ENCODE results near the gene CNOT10. TPM values are rescaled to one million over a fixed set of nuclear protein-coding genes. Genes with fewer than 3 reads are reported as not detected.
A peak's percentile ranks its signal among the peaks of the same experiment; 100 is the strongest.
"Not testable (repeated sequence)": the region's sequence is repeated elsewhere in the genome, so short reads cannot be mapped to it uniquely, and the experiment has no call there.

CNOT10 gene
- total RNA-seq, 1 donor from 2014 or later: 74.4 TPM

- DNase-seq; H3K4me1 Mint-ChIP-seq; H3K27ac Mint-ChIP-seq; H3K36me3 Mint-ChIP-seq (ENCODE audit: low read depth); H3K9me3 Mint-ChIP-seq; intact Hi-C loops (cut with micrococcal nuclease); H3K4me3 Mint-ChIP-seq: not testable (repeated sequence)
- H3K27me3 Mint-ChIP-seq: peaks cover 12% of the 10 kb centered on the region
These were observed 111.5 kb downstream of the CNOT10 start for GRCh38 chr3:32796384-32796950.

- Mint-ChIP-seq H3K4me1 (no peaks in the 10 kb centered on the region), H3K27me3 (peaks cover 16% of the 10 kb centered on the region), H3K36me3 (ENCODE audit: low read depth) (no peaks in the 10 kb centered on the region), H3K4me3 (no peak overlapping the region), H3K9me3 (no peaks in the 10 kb centered on the region), H3K27ac (no peak overlapping the region)
- intact Hi-C loops (cut with micrococcal nuclease): no loop called here
- no peak for DNase-seq
These were observed 112.8 kb downstream of the CNOT10 start for GRCh38 chr3:32797776-32798175.

- H3K4me1 Mint-ChIP-seq; DNase-seq; H3K4me3 Mint-ChIP-seq; H3K27ac Mint-ChIP-seq; intact Hi-C loops (cut with micrococcal nuclease); H3K9me3 Mint-ChIP-seq; H3K36me3 Mint-ChIP-seq (ENCODE audit: low read depth): not testable (repeated sequence)
- H3K27me3 Mint-ChIP-seq: peaks cover 14% of the 10 kb centered on the region
These were observed 116.5 kb downstream of the CNOT10 start for GRCh38 chr3:32801440-32801839.

GRCh38 chr3:32813180-32813579 is 128.2 kb downstream of the CNOT10 start:
- H3K9me3 Mint-ChIP-seq: no peaks in the 10 kb centered on the region
- peaks cover 9% of the 10 kb centered on the region for H3K4me1 Mint-ChIP-seq
- H3K27me3 Mint-ChIP-seq: peaks cover 45% of the 10 kb centered on the region
- H3K36me3 Mint-ChIP-seq (ENCODE audit: low read depth): peaks cover 2% of the 10 kb centered on the region
- intact Hi-C loops (cut with micrococcal nuclease): no loop called here
- no peak overlapping the region for H3K27ac Mint-ChIP-seq
- no peak for DNase-seq
- no peak overlapping the region for H3K4me3 Mint-ChIP-seq

- Mint-ChIP-seq H3K27me3 (peaks cover 53% of the 10 kb centered on the region), H3K4me1 (peaks cover 14% of the 10 kb centered on the region), H3K4me3 (no peak overlapping the region), H3K36me3 (ENCODE audit: low read depth) (peaks cover 5% of the 10 kb centered on the region), H3K27ac (no peak overlapping the region), H3K9me3 (no peaks in the 10 kb centered on the region)
- DNase-seq: no peak
- intact Hi-C loops (cut with micrococcal nuclease): no loop called here
These were observed 129.4 kb downstream of the CNOT10 start for GRCh38 chr3:32814361-32814760.

- Mint-ChIP-seq H3K9me3 (no peaks in the 10 kb centered on the region), H3K27ac (no peak overlapping the region), H3K36me3 (ENCODE audit: low read depth) (peaks cover 5% of the 10 kb centered on the region), H3K27me3 (peaks cover 65% of the 10 kb centered on the region), H3K4me1 (peaks cover 14% of the 10 kb centered on the region), H3K4me3 (peak overlapping the region; percentile 84)
- DNase-seq: no peak
- intact Hi-C loops (cut with micrococcal nuclease): loop anchor here (5.0 kb wide), 1 partner anchor 66 kb away; no protein-coding TSS in a partner anchor
These were observed 131.0 kb downstream of the CNOT10 start for GRCh38 chr3:32815841-32816438.

- DNase-seq: peak; percentile 75
- no peaks in the 10 kb centered on the region for H3K9me3 Mint-ChIP-seq
- peaks cover 14% of the 10 kb centered on the region for H3K4me1 Mint-ChIP-seq
- peaks cover 5% of the 10 kb centered on the region for H3K36me3 Mint-ChIP-seq (ENCODE audit: low read depth)
- peaks cover 67% of the 10 kb centered on the region for H3K27me3 Mint-ChIP-seq
- peak overlapping the region; percentile 60 for H3K27ac Mint-ChIP-seq
- intact Hi-C loops (cut with micrococcal nuclease): loop anchor here (5.0 kb wide), 1 partner anchor 66 kb away; no protein-coding TSS in a partner anchor
- H3K4me3 Mint-ChIP-seq: peak overlapping the region; percentile 84
These were observed 131.7 kb downstream of the CNOT10 start for GRCh38 chr3:32816439-32817256.

- Mint-ChIP-seq H3K27ac (no peak overlapping the region), H3K9me3 (no peaks in the 10 kb centered on the region), H3K27me3 (peaks cover 69% of the 10 kb centered on the region), H3K36me3 (ENCODE audit: low read depth) (peaks cover 5% of the 10 kb centered on the region), H3K4me1 (peaks cover 14% of the 10 kb centered on the region), H3K4me3 (peak overlapping the region; percentile 84)
- intact Hi-C loops (cut with micrococcal nuclease): loop anchor here (5.0 kb wide), 1 partner anchor 65 kb away; no protein-coding TSS in a partner anchor
- no peak for DNase-seq
These were observed 132.2 kb downstream of the CNOT10 start for GRCh38 chr3:32817257-32817557.

- intact Hi-C loops (cut with micrococcal nuclease): loop anchor here (1.0 to 5.0 kb wide), 2 partner anchors 36 to 65 kb away; no protein-coding TSS in a partner anchor
- Mint-ChIP-seq H3K36me3 (ENCODE audit: low read depth) (peaks cover 5% of the 10 kb centered on the region), H3K4me3 (peak within 1 kb of the TSS; percentile 84), H3K27me3 (peaks cover 69% of the 10 kb centered on the region), H3K9me3 (no peaks in the 10 kb centered on the region), H3K4me1 (peaks cover 14% of the 10 kb centered on the region), H3K27ac (peak within 1 kb of the TSS; percentile 88)
- DNase-seq: peak; percentile 64
These were observed 132.7 kb downstream of the CNOT10 start, which contains the start of gene TRIM71 for GRCh38 chr3:32817558-32818228. Gene TRIM71 (plus strand): TSS chr3:32817997. CDS start chr3:32818081, 84 bp downstream.

GRCh38 chr3:32818229-32818969 is 133.4 kb downstream of the CNOT10 start:
- H3K4me3 Mint-ChIP-seq: peak overlapping the region; percentile 61
- H3K27me3 Mint-ChIP-seq: peaks cover 67% of the 10 kb centered on the region
- peaks cover 14% of the 10 kb centered on the region for H3K4me1 Mint-ChIP-seq
- H3K27ac Mint-ChIP-seq: peak overlapping the region; percentile 41
- DNase-seq: peak; percentile 60
- intact Hi-C loops (cut with micrococcal nuclease): loop anchor here (1.0 to 5.0 kb wide), 2 partner anchors 37 to 64 kb away; no protein-coding TSS in a partner anchor
- no peaks in the 10 kb centered on the region for H3K9me3 Mint-ChIP-seq
- H3K36me3 Mint-ChIP-seq (ENCODE audit: low read depth): peaks cover 5% of the 10 kb centered on the region

GRCh38 chr3:32818970-32819511 is 134.1 kb downstream of the CNOT10 start:
- H3K27me3 Mint-ChIP-seq: peaks cover 66% of the 10 kb centered on the region
- H3K9me3 Mint-ChIP-seq: no peaks in the 10 kb centered on the region
- peaks cover 5% of the 10 kb centered on the region for H3K36me3 Mint-ChIP-seq (ENCODE audit: low read depth)
- H3K4me3 Mint-ChIP-seq: peak overlapping the region; percentile 61
- H3K27ac Mint-ChIP-seq: peak overlapping the region; percentile 41
- peaks cover 14% of the 10 kb centered on the region for H3K4me1 Mint-ChIP-seq
- intact Hi-C loops (cut with micrococcal nuclease): loop anchor here (1.0 to 5.0 kb wide), 2 partner anchors 38 to 63 kb away; no protein-coding TSS in a partner anchor
- DNase-seq: no peak

- Mint-ChIP-seq H3K27ac (peak overlapping the region; percentile 41), H3K36me3 (ENCODE audit: low read depth) (peaks cover 5% of the 10 kb centered on the region), H3K9me3 (no peaks in the 10 kb centered on the region), H3K4me3 (peak overlapping the region; percentile 61), H3K4me1 (peaks cover 12% of the 10 kb centered on the region), H3K27me3 (peaks cover 58% of the 10 kb centered on the region)
- intact Hi-C loops (cut with micrococcal nuclease): loop anchor here (5.0 kb wide), 1 partner anchor 63 kb away; no protein-coding TSS in a partner anchor
- DNase-seq: no peak
These were observed 134.8 kb downstream of the CNOT10 start for GRCh38 chr3:32819551-32820348.
